SK-N-MC (cell line): ENCODE results near the gene PARD3.

Experiments used
- DNase-seq: peaks from one replicate; pipeline ENCODE4 v3.0.0-alpha.2; 2011; ENCODE audit warnings: low read depth, low spot score
- H3K27ac ChIP-seq: fragments of 200-600 bp; sonication (generic); 2 replicates; pipeline ENCODE4 v1.5.1; 2016; ENCODE audit warnings: mixed run types
- H3K36me3 ChIP-seq: fragments of 200-600 bp; sonication (generic); 2 replicates; pipeline ENCODE4 v1.6.1; 2017; ENCODE audit warnings: antibody characterized with exemption, low read length, mixed read lengths; ENCODE audit not compliant: insufficient read depth
- H3K4me3 ChIP-seq: fragments of 200-600 bp; sonication (generic); 2 replicates; pipeline ENCODE4 v1.5.1; 2016
- H3K9ac ChIP-seq: fragments of 200-600 bp; sonication (generic); 2 replicates; pipeline ENCODE4 v1.8.0; 2017; ENCODE audit warnings: mixed run types, mixed read lengths; ENCODE audit not compliant: insufficient read length
- H3K9me3 ChIP-seq: fragments of 200-600 bp; sonication (generic); 2 replicates; pipeline ENCODE4 v1.6.1; 2017; ENCODE audit warnings: low read depth, mild to moderate bottlenecking, antibody characterized with exemption, low read length, moderate library complexity, mixed read lengths
- EZH2 ChIP-seq: fragments of 200-600 bp; sonication (generic); IDR thresholded peaks from one replicate; pipeline ENCODE4 v1.6.1; 2017; ENCODE audit warnings: antibody characterized with exemption
- FOXP2 ChIP-seq: optimal IDR thresholded peaks from 2 replicates; pipeline ENCODE3; 2011; ENCODE audit warnings: mild to moderate bottlenecking, moderate library complexity; ENCODE audit not compliant: insufficient read depth; ENCODE audit errors: extremely low read length, control extremely low read depth
- POLR2AphosphoS5 ChIP-seq: IDR thresholded peaks from 2 replicates; pipeline ENCODE4 v1.6.1; 2012; ENCODE audit warnings: mild to moderate bottlenecking, low read depth, low read length, borderline replicate concordance

PARD3 gene

DNA sequence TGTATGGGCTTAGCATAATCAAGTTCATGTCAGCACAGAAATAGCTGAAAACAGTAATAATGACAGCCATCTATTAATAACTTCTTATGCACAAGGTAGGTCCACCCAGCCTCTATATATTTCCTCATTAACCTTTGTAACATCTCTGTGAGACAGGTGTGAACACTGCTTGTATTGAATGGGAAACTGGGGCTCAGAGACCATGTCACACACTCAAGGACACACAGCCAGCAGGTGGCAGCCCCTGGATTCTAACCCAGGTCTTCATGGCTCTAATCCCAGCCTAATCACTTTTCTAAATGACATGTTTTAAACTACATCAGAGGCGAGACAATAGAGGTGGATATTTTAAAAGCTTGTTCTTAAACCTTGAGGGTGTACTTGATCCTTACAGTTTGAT is 591.4 kb downstream of the PARD3 start:
- DNase-seq = no peak

DNA sequence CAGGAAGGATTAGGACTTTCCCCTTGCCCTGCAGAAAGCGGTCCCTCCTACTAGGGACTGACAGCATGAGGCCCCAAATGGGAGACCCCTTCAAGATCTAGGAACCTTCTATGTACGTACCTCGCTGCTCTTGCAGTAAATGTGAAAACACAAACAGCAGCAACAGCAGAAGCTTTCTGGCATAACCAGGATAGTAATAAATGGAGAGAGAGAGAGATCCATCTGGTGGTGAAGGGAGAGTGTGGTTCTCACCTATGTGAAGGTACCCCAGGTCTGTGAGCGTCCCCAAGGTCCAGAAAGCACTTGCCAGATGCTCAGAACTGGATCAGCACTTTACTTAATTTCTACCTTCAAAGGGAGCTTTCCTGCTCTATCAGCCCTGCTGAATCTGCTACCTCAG is 592.7 kb downstream of the PARD3 start:
- Histone ChIP-seq H3K4me3 (no peak overlapping the region), H3K9ac (no peak overlapping the region), H3K27ac (no peak overlapping the region), H3K9me3 (no peaks in the 10 kb centered on the region), H3K36me3 (no peaks in the 10 kb centered on the region)
- no peak for DNase-seq
- no peak for TF ChIP-seq POLR2AphosphoS5
- TF ChIP-seq EZH2 = no peak
- TF ChIP-seq FOXP2 = no peak

More for the DNA sequence above, 591.4 kb downstream of the PARD3 start:
- H3K9me3 ChIP-seq = no peaks in the 10 kb centered on the region
- H3K9ac ChIP-seq = no peak overlapping the region
- H3K27ac ChIP-seq = no peak overlapping the region
- H3K36me3 ChIP-seq = no peaks in the 10 kb centered on the region
- TF ChIP-seq EZH2 (no peak), POLR2AphosphoS5 (no peak), FOXP2 (no peak)
- no peak overlapping the region for H3K4me3 ChIP-seq

GRCh38 chr10:34219753-34220548 is 595.1 kb downstream of the PARD3 start:
- no peak for DNase-seq
- Histone ChIP-seq H3K27ac (no peak overlapping the region), H3K4me3 (no peak overlapping the region), H3K9me3 (no peaks in the 10 kb centered on the region), H3K36me3 (no peaks in the 10 kb centered on the region), H3K9ac (no peak overlapping the region)
- no peak for TF ChIP-seq EZH2
- TF ChIP-seq FOXP2 = no peak
- TF ChIP-seq POLR2AphosphoS5 = no peak

GRCh38 chr10:34217524-34217923 is 597.6 kb downstream of the PARD3 start:
- Histone ChIP-seq H3K36me3 (no peaks in the 10 kb centered on the region), H3K9ac (no peak overlapping the region), H3K4me3 (no peak overlapping the region), H3K27ac (no peak overlapping the region), H3K9me3 (no peaks in the 10 kb centered on the region)
- no peak for DNase-seq
- TF ChIP-seq EZH2 (no peak), FOXP2 (no peak), POLR2AphosphoS5 (no peak)

GRCh38 chr10:34216348-34216945 is 598.6 kb downstream of the PARD3 start:
- Histone ChIP-seq H3K4me3 (no peak overlapping the region), H3K27ac (no peak overlapping the region), H3K36me3 (no peaks in the 10 kb centered on the region), H3K9ac (no peak overlapping the region), H3K9me3 (no peaks in the 10 kb centered on the region)
- no peak for DNase-seq
- no peak for TF ChIP-seq FOXP2
- TF ChIP-seq EZH2 = no peak
- no peak for TF ChIP-seq POLR2AphosphoS5

DNA sequence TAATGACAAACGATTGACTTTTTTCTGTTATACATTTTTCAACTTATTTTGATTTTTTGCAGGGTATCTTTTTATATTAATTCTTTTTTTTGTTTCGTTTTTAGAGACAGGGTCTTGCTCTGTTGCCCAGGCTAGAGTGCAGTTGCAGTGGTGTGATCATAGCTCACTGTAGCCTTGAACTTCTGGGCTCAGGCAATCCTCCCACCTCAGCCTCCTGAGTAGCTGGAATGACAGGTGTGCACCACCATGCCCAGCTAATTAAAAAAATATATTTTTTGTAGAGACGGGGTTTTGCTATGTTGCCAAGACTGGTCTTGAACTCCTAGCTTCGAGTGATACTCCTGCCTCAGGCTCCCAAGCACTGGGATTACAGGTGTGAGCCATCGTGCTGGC is 601.3 kb downstream of the PARD3 start:
- TF ChIP-seq EZH2 = no peak
- H3K27ac ChIP-seq = no peak overlapping the region

DNA sequence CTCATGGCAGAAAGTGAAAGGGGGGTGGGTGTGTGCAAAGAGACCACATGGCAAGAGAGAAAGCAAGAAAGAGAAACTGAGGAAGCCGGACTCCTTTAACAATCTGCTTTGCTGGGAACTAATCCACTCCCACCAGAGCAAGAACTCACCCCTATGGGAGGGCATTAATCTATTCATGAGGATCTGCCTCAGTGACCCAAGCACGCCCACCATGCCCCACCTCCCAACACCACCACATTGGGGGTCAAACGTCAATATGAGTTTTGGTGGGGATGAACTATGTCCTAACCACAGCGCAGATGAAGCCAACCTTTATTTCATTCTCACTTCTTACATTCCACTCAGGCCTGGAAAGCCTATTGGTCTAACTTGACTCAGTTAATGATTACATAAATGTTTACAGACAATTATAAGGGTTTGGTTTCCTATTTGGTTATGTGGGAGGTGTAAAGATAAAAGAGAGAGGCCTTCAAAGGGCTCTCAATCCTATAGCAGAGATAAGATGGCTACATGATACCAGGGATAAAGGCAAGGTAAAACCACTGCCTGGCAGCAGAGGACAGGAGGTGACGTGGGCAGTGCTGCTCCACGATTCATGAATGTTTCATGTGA is 601.8 kb downstream of the PARD3 start:
- H3K36me3 ChIP-seq = no peaks in the 10 kb centered on the region
- no peaks in the 10 kb centered on the region for H3K9me3 ChIP-seq
- H3K9ac ChIP-seq = no peak overlapping the region
- no peak overlapping the region for H3K27ac ChIP-seq
- no peak for TF ChIP-seq EZH2
- DNase-seq = no peak
- H3K4me3 ChIP-seq = no peak overlapping the region

More for the DNA sequence above, 601.3 kb downstream of the PARD3 start:
- no peak for DNase-seq
- H3K36me3 ChIP-seq = no peaks in the 10 kb centered on the region
- H3K9me3 ChIP-seq = no peaks in the 10 kb centered on the region
- no peak overlapping the region for H3K4me3 ChIP-seq
- H3K9ac ChIP-seq = no peak overlapping the region

DNA sequence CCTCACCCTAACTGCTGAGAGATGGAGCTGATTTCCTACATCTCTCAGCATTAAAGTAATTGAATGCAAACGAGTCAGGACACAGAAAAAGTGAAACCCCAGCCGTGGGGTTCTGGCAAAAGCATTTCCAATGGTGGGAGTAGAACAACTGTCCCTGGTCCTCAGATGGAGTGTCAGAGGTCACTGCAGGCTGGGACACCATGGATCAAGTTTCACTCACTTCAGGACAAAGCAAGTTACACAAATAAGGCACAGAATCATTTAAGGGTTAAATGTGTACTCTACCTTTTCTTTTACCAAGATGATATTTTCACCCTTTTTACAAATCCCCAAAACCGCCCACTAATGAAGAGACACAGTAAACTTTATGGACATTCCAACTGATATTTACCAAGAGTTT is 607.8 kb downstream of the PARD3 start:
- Histone ChIP-seq H3K9me3 (no peaks in the 10 kb centered on the region), H3K27ac (no peak overlapping the region), H3K9ac (no peak overlapping the region), H3K36me3 (no peaks in the 10 kb centered on the region), H3K4me3 (no peak overlapping the region)
- TF ChIP-seq EZH2 (no peak), FOXP2 (no peak), POLR2AphosphoS5 (no peak)
- DNase-seq = no peak

DNA sequence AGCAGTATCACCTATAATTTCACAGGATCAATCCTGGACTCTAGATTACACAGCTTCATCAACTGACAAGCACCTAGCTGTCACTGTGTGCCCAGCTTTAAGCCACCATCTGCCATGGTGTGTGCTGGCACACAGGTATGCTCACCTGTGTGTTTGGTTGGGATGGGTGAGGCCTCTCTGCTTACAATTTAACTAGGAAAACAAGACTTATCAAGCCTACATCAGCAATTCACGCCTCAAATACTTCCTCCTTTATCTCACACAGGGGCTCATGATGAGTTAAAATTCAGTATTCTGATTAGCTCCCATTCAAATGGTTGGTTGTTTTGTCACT is 608.2 kb downstream of the PARD3 start:
- H3K9ac ChIP-seq = no peak overlapping the region
- no peak overlapping the region for H3K27ac ChIP-seq
- no peak overlapping the region for H3K4me3 ChIP-seq
- H3K9me3 ChIP-seq = no peaks in the 10 kb centered on the region
- TF ChIP-seq FOXP2 (no peak), POLR2AphosphoS5 (no peak), EZH2 (no peak)
- no peak for DNase-seq
- H3K36me3 ChIP-seq = no peaks in the 10 kb centered on the region
